ENCODE data around the gene PDGFA.

PDGFA gene

DNA sequence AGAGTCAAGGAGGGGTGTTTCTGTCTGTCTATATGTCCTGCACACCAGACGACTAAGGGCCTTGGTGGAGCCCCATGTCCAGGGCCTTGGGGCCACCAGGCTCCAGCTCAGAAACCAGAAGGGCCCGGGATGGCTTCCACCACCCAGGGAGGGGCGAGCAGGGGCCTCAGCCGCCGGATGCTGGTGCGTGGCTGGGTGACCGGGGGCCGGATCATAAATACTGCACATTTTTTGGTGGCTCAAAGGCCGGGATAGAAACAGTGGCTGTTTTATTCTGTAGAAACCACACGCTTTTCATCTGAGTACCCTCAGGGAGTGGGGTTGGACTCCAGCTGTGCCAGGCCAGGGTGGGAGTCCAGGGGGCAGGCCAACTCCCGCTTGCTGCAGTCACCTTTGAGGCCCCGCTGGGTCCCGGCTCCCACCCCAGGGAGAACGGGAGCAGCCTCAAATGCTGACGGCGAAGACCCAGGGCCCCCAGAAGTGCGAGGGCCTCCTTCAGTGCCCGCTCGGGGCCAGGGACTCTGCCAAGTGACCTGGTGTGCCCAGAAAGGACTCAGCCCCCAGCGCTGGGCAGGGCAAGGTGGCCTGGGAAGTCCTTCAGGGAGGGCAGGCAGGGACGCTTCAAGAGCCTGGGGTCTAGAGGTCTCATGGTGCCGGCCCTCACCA is 28.2 kb downstream of the PDGFA start:
- no peak for DNase-seq (ENCODE audit: low read depth in 2 of 2)

DNA sequence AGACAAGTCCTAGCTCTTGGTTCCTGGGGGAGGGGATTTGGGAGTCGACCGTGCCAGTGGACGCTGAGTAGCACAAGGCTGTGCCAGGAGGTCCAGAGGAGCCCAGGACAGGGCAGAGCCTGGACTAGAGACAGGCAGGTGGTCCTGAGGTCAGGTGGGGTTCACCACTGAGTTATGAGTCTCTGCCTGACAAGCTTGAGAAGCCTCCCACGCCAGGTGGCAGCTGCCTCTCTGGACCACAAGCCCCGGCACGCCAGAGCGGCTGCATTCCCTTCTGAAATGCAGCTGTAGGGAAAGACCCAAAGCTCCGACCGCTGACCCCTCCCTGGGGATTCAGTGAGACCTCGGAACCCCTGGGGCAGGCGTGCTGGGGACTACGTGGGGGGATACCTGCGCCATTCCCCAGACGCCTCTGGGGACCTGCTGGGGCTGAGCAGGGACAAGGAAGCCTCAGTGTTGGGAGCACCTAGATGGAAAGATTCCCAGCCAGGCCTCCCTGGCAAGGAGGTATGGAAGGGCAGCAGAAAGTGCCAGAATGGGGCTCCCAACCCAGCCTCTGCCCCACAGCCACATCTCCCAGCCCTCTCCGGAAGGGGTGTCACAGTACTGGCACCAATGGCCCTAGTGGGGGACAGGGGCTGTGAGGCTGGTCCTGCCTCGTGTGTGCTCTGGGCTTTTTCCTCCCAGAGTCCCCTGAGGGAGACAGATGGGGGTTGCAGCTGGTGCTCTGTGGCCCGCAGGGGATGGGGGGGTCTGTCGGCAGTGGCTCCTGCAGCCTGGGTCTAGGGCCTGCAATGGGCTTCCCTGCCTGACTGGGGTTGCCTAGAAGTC is 29.0 kb downstream of the PDGFA start:
- no peak for DNase-seq (ENCODE audit: low read depth in 2 of 2)

DNA sequence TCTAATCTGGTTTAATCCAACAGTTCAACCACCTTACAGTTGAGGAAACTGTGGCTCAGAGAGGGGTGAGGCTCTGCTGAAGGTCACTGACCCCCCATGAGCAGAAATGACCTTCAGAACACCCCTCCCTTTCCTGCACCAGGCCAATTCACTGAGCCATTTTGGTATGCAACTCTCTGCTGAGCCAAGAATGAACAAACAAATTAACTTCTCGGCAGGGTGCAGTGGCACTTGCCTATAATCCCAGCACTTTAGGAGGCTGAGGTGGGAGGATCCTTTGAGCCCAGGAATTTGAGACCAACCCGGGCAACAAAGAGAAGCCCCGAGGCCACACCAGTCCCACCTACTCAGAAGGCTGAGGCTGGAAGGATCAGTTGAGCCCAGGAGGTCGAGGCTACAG is 29.8 kb downstream of the PDGFA start:
- no peak for DNase-seq (ENCODE audit: low read depth in 2 of 2)

DNA sequence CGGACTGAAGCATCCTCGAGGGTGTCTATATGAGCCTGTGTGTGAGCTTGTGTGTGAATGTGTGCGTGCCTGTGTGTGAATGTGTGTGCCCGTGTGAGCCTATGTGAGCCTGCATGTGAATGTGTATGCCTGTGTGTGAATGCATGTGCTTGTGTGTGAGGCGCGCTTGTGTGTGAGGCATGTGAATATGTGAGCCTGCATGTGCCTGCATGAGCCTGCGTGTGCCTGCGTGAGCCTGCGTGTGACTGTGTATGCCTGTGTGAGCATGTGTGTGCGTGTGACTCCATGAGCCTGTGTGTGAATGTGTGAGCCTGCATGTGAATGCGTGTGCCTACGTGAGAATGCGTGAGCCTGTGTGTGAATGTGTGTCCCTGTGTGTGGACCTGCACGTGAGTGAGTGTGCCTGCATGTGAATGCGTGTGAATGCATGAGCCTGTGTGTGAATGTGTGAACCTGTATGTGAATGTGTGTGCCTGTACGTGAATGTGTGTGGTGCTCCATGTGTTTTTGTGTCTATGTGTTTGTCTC is 33.4 kb downstream of the PDGFA start:
- no peak for DNase-seq (ENCODE audit: low read depth in 2 of 2)

DNA sequence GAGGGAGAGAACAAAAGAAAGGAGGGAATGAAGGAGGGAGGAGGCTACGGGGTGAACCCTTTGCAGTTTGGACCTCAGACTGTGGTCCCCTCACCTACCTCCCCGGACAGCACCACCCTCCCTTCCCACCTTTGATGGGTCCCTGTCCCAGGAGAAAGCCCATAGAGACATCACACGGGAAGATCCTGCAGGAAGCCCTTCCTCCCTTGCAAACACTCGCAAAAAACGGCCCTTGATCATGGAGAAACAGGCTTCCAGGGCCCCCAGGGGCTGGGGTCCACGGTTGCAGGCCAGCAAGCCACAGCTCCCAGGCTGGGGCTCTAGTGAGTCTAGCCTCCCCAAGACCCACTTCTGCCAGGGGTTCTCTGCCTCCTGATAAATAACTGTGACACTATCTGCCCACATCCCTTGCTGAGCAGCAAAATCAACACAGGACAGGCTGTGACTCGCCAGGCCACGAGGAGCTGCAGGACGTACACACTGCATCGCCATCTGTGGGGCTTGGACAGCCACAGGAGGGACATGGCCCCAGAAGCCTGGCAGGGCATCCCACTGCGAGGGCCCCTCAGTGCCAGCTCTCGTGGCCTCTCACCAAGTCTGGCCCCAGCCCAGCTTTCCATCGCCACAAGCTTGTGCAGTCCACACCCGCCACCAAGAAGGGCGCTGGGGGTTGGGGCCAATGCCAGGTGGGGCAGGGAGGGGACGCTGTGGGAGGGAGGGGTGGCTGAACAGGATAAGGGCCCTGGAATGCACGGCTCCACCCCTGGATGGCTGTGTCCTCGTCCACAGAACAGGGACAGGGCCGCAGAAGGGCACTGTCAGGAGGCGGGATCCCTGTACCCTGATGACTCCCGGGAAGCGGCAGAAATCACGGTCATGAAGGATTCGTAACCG is 34.2 kb downstream of the PDGFA start:
- no peak for DNase-seq (ENCODE audit: low read depth in 2 of 2)

DNA sequence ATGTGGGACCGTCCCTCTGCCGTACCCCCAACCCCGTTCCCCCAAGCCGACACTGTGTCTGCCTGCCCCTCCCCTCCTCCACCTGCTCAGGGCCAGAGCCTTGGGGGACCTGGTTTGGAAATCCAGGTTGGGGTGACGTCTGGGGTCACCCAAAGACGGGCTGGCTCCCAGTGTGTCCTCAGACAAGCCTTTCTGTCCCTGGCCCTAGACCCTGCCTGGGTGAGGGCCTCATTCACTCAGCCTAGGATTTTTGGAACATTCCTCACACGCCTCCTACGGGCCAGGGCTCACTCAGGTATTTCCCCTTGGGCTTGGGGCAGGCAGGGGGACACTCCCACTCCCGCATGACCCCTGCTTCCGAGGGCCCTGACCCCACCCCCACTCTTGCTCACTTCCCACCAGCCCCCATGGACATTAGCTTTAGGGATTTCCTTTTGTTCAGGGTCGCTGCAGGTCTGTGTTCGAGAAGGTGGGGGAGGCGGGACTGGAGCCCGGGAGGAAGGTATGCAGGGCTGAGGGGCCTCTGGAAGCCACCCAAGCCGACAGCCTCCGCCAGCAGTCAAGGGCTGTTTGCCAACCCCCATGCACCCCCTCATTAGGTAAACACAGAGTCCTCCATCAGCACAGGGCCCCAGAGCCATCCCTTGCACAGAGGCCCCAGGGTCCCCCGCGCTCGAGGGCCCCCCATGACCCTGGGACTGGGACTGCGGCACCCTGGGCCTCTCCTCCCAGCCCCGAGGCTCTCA is 35.1 kb downstream of the PDGFA start:
- no peak for DNase-seq (ENCODE audit: low read depth in 2 of 2)

DNA sequence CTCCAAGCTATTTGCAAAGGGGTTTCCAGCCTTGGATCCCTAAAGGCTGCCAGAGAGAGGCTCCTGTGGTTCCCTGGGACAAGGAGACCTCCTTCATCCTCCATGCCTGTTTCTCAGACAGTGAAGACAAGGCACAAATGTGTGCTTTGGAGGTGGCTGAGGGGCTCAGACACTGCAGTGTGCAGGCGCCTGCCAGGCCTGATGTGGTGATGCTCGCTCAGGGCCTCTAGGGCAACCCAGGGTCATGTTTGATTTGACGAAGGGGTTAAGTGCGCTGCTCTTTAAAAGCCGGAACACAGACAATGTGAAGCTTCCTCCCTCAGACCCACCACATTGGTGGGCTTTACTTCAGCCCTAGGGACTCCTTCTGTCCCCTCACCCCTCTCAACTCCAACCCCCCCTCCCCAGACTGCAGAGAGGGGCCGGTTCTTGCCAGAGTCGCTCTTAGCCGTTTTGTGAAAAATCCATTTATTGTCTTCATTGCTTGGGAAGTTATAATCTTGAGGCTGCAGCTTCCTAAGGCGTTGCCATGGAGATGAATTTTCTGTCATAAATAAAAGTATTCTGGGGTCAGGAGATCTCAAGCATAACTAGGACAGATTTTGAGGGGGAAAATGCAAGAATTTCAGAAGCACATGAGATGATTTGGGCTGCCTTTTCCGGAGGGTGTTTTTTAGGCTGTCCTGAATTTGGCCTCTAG is 35.8 kb downstream of the PDGFA start:
- DNase-seq (ENCODE audit: low read depth in 2 of 2): no peak

DNA sequence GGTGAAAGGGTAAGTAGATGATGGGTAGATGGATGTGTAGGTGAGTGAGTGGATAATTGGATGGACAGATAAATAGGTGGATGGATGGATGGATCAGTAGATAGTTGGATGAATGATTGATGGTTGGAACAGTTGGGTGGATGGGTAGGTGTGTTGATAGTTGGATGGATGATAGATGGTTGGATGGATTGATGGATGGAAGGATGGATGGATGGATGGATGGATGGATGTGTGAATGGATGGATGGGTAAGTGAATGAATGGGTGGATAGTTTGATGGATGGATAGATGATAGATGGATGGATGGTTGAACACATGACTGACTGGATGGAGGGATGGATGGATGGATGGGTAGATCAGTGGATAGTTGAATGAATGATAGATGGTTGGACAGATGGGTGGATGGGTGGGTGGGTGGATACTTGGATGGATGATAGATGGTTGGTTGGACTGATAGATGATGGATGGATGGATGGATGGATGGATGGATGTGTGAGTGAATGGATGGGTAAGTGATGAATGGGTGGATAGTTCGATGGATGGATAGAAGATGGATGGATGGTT is 37.0 kb downstream of the PDGFA start:
- no peak for DNase-seq (ENCODE audit: low read depth in 2 of 2)

DNA sequence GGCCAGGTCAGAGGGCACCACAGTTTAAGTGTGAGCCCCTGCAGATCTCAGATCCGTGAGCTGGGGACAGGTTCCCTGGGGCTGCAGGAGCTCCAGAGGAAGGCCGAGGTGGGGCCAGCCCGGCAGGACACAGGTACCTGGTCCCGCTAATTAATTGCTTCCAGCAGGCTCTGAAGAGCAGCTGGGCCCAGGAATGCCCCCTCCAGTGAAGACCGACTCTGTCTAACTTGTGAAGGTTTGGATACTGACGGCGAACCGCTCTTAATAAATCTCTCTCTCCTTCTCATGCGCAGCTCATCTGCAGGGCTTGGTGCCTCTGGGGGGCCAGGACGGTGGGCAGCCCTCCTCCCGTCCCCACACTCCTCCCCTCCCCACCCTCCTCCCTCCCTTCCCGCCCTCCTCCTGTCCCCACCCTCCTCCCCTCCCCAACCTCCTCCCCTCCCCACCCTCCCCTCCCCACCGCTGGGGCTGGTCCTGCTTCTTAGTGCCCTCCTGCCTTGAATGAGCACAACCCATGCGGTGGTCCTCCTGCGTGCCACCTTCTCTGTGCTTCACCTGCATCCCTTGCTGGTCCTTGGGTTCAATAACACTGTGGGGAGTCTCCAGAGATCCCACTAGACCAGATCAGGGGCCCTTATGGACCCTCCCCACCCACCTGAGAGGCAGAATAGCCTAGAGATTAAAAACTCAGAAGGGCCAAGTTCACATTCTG is 38.3 kb downstream of the PDGFA start:
- no peak for DNase-seq (ENCODE audit: low read depth in 2 of 2)

DNA sequence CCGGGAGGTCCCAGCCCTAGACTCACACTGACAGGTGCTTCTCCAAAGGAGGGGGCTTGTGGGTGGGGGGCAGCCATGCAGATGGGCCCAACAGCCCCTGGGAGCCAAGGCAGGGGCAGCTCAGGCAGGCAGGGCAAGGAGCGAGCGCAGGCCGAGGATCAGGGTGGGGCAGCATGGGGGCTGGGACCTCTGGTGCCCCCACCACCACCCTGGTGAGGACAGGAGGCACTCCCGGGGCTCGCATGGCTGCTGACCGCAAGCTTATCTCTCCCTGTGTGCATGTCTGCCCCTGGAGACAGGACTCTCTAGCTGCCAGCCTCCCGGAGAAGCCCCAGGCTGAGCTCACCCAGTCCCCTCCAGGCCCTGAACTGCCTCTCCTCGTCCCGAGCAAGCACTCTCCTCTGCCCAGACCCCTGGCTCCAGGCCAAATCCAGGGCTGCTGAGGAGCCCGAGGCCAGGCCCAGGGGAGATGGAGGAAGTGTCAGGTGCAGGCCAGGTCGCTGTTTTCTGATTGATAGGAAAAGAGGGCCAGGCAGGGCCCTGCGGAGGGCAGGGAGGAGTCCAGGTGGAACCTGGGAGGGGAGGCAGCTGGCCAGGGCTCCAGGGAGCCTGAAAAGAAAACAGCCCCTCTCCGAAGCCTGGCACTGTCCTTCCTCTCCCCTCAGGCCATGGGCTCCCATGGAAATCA is 39.0 kb downstream of the PDGFA start:
- no peak for DNase-seq (ENCODE audit: low read depth in 2 of 2)

DNA sequence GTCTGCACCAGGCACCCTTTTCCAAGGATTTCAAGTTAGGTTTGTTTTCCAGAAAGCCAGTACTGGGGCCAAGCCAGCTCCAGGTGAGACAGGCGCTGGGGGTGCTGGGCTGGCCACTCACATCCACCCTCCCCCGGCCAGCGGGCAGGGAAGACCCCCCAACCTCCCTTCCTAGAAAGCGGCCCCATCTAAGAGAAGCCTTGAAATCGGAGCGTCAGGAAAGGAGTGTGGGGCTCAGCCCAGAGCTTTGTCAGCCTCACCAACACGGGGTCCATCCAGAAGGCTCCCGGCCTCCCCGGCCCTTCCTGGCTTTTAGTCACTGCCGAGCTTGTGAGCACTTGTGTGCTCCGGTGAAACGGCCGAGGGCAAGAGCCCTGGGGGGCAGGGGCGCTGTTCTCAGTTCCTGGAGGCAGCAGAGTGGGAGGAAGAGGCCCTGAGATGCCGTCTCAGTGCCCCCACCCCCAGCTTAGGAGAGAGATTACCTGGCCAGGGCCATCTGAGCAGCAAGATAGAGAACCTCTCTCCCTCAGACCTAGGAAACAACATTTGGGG is 39.6 kb downstream of the PDGFA start:
- DNase-seq (ENCODE audit: low read depth in 2 of 2): no peak

DNA sequence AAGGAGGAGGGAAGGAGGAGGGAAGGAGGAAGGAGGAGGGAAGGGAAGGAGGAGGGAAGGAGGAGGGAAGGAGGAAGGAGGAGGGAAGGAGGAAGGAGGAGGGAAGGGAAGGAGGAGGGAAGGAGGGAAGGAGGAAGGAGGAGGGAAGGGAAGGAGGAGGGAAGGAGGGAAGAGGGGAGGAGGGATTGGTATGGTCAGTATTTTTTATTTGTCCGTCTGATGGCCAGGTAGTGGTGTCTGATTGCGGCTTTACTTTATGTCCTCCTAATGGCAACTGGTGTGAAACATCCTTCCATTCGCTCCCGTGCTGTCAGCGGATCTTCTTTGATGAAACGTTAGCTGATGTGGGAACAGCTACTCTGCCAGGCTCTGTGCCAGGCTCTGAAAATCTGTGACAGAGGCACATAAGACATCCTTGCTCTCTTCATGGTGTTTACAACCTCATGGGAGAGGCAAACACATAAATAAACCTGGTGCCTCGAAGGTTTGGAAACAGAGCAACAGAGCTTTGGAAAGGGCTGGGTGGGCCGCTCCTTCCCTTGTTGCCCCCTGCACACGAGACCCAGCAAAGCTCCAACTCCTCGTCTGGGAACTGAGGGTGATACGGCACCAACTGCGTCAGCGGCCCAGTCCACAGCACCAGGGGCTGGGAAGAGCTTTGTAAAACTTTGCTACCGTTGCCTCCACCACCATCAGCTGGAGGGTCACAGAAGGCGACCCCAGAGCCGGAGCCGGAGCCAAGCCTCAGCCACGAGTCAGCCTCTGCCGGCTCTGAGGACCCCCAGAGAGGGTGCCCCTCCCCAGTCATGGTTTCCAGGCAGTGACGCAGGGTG is 40.3 kb downstream of the PDGFA start:
- no peak for DNase-seq (ENCODE audit: low read depth in 2 of 2)

DNA sequence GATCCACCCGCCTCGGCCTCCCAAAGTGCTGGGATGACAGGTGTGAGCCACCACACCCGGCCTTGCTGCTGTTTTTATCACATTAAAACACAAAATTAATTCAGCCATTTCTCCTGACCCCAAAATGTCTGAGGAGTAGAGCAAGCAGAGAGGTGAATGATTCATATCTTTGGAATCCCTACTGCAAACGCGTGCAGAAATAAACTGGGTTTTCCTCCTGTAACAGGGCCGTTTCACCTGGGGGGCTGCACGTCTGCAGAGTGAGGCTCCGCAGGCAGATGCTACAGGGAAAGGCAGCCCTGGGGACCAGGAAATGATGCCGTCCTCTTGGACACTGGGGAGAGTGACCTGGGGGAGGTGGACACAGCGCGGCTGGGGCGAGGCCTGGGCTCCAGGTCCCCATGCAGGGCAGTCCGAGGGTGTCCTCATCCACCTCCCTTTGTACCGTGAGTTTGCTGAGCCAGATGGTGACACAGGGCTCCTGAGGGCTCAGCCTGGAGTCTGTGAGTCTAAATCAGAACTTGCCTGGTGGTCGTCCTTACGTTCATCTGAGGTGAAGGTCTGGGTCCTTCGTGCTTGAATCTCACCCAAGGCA is 41.9 kb downstream of the PDGFA start:
- DNase-seq (ENCODE audit: low read depth in 2 of 2): no peak

DNA sequence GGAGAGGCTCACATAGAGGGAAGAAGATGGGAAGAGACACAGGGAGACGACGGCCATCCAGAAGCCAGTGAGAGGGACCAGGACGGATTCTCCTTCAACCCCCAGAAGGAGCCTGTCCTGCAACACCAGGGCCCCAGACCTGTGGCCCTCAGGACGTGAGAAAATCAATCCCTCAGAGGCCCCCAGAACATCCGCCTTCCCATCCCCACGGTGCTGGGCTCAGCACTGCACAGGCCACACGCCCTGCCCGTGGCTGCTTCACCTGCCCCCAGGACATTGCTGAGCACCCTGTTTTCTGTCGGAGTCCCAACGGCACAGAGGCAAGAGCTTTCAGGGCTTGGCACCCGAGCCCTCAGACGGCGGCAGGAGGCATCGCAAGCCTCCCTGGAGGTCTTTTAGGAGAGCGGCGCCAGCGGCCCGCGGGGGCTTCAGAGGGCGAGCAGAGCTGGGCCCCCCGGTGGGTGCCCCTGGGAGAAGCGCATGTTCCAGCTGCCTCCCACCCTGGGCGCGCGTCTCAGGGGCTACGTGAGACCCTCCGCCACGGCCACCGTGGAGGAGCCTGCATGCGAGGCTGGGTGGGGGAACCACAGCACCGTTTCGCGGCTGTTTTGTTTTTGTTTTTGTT is 42.8 kb downstream of the PDGFA start:
- no peak for DNase-seq (ENCODE audit: low read depth in 2 of 2)

DNA sequence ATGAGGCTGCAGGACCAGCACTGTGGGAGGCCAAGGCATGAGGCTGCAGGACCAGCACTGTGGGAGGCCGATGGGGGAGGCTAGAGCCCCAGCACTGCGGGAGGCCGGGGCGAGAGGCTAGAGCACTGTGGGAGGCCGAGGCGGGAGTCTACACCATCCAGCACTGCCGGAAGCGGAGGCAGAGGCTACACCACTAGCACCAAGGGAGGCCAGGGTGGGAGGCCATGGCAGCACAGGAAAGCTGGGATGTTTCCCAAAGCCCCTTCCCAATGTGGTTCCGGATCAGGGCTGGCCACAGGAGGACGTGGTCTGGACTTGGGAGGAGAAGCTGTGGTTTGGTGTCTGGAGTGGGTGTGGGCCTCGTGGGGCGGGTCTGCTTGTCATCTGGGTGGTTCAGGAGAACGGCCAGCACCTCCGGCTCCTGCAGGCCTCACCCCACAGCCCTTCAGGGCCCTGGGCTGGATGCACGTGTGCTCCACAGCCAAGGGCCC is 43.6 kb downstream of the PDGFA start:
- DNase-seq (ENCODE audit: low read depth in 2 of 2): no peak

DNA sequence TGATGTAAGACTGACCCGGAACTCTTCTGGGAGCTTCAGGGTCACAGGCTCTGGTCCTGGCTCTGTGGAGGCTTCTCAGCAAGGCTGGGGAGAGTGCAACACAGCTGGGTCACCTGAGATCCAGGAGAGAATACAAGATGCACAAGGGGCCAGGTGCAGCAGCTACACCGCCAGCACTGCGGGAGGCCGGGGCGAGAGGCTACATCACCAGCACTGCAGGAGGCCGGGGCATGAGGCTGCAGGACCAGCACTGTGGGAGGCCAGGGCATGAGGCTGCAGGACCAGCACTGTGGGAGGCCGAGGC is 44.3 kb downstream of the PDGFA start:
- no peak for DNase-seq (ENCODE audit: low read depth in 2 of 2)
